Panc1 (cell line): ENCODE measurements around the gene ETHE1.
"Not testable (repeated sequence)": the region's sequence is repeated elsewhere in the genome, so short reads cannot be mapped to it uniquely, and the experiment has no call there.

Experiments used
- CTCF ChIP-seq: fragments of 450-650 bp; IDR thresholded peaks from 2 replicates; pipeline ENCODE4 v1.5.1; 2017; ENCODE audit warnings: mild to moderate bottlenecking
- POLR2AphosphoS5 ChIP-seq: IDR thresholded peaks from 2 replicates; pipeline ENCODE4 v1.6.1; 2012; ENCODE audit warnings: mild to moderate bottlenecking, low read depth, low read length, moderate library complexity
- SIN3A ChIP-seq: IDR thresholded peaks from 2 replicates; pipeline ENCODE4 v1.6.1; 2012; ENCODE audit warnings: low read depth, mild to moderate bottlenecking, low read length, moderate library complexity, borderline replicate concordance; ENCODE audit not compliant: insufficient read depth
- TCF7L2 ChIP-seq: IDR thresholded peaks from 2 replicates; pipeline ENCODE4 v1.6.1; 2011; ENCODE audit warnings: mild to moderate bottlenecking, low read depth, low read length, inconsistent platforms
- TF ChIP-seq, protein P1 (sequence below), 2 experiments: IDR thresholded peaks; 2 replicates each; pipeline ENCODE4 v1.6.1; 2011 to 2012; ENCODE audit warnings: low read depth in 2 of 2, control low read depth in 1 of 2, low read length in 1 of 2, mild to moderate bottlenecking in 1 of 2, moderate library complexity in 1 of 2; ENCODE audit not compliant: insufficient read depth in 1 of 2

DNA sequence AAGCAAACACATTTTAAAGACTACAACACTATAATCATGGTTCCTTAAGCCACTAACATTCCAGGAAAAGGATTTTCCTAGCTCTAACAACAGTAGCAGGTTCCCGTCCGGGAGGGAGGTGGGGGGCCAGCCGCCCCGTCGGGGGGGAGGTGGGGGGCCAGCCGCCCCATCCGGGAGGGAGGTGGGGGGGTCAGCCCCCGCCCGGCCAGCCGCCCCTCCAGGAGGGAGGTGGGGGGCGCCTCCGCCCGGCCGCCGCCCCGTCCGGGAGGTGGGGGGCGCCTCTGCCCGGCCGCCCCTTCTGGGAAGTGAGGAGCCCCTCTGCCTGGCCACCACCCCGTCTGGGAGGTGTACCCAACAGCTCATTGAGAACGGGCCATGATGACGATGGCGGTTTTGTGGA, 20.9 kb upstream of the ETHE1 start:
- not testable (repeated sequence) for TF ChIP-seq CTCF, POLR2AphosphoS5, SIN3A, TCF7L2
- TF ChIP-seq, protein P1, sequence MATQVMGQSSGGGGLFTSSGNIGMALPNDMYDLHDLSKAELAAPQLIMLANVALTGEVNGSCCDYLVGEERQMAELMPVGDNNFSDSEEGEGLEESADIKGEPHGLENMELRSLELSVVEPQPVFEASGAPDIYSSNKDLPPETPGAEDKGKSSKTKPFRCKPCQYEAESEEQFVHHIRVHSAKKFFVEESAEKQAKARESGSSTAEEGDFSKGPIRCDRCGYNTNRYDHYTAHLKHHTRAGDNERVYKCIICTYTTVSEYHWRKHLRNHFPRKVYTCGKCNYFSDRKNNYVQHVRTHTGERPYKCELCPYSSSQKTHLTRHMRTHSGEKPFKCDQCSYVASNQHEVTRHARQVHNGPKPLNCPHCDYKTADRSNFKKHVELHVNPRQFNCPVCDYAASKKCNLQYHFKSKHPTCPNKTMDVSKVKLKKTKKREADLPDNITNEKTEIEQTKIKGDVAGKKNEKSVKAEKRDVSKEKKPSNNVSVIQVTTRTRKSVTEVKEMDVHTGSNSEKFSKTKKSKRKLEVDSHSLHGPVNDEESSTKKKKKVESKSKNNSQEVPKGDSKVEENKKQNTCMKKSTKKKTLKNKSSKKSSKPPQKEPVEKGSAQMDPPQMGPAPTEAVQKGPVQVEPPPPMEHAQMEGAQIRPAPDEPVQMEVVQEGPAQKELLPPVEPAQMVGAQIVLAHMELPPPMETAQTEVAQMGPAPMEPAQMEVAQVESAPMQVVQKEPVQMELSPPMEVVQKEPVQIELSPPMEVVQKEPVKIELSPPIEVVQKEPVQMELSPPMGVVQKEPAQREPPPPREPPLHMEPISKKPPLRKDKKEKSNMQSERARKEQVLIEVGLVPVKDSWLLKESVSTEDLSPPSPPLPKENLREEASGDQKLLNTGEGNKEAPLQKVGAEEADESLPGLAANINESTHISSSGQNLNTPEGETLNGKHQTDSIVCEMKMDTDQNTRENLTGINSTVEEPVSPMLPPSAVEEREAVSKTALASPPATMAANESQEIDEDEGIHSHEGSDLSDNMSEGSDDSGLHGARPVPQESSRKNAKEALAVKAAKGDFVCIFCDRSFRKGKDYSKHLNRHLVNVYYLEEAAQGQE (IDR thresholded peaks at IDR 0.05; ENCODE audit: insufficient read depth in 1 of 2, low read depth in 2 of 2, low read length in 1 of 2): not testable (repeated sequence)
